GM18951 (cell line): ENCODE data around the gene KLC1.

Experiments used
- POLR2A ChIP-seq: IDR thresholded peaks from 4 replicates; pipeline ENCODE4 v1.6.1; 2011; ENCODE audit warnings: mild to moderate bottlenecking; ENCODE audit not compliant: insufficient read length, insufficient read depth; ENCODE audit errors: extremely low read depth
- in situ Hi-C: fragments of 300-500 bp; cut with MboI; formaldehyde crosslinking; loops from one replicate; pipeline ENCODE4 v1.12.0; 2022; ENCODE audit warnings: low sequenced_read_pairs, mixed read lengths, inconsistent platforms; ENCODE audit not compliant: unreplicated experiment

KLC1 gene

GRCh38 chr14:103721334-103722120 is 92.5 kb downstream of the KLC1 start:
- no peak for TF ChIP-seq POLR2A
- in situ Hi-C loops = no loop called here

- in situ Hi-C loops = no loop called here
- no peak for TF ChIP-seq POLR2A
Observed at GRCh38 chr14:103723748-103724081, 94.7 kb downstream of the KLC1 start.

GRCh38 chr14:103724116-103724515 is 95.1 kb downstream of the KLC1 start:
- no peak for TF ChIP-seq POLR2A
- in situ Hi-C loops = no loop called here

- no peak for TF ChIP-seq POLR2A
- in situ Hi-C loops = no loop called here
Observed at GRCh38 chr14:103725001-103725682, 96.1 kb downstream of the KLC1 start.

- no peak for TF ChIP-seq POLR2A
- in situ Hi-C loops = no loop called here
Observed at GRCh38 chr14:103725739-103726395, 96.9 kb downstream of the KLC1 start.

- in situ Hi-C loops = no loop called here
- TF ChIP-seq POLR2A = no peak
Observed at GRCh38 chr14:103726474-103726873, 97.5 kb downstream of the KLC1 start.

- in situ Hi-C loops = no loop called here
- TF ChIP-seq POLR2A = no peak
Observed at GRCh38 chr14:103727313-103727980, 98.4 kb downstream of the KLC1 start.

GRCh38 chr14:103728141-103728540 is 99.1 kb downstream of the KLC1 start:
- TF ChIP-seq POLR2A = no peak
- in situ Hi-C loops = no loop called here

GRCh38 chr14:103728721-103729120 is 99.7 kb downstream of the KLC1 start:
- in situ Hi-C loops = no loop called here
- TF ChIP-seq POLR2A = no peak

- in situ Hi-C loops = no loop called here
- TF ChIP-seq POLR2A = no peak
Observed at GRCh38 chr14:103729496-103730448, 100.8 kb downstream of the KLC1 start.

GRCh38 chr14:103730490-103731035 is 101.6 kb downstream of the KLC1 start:
- in situ Hi-C loops = no loop called here
- TF ChIP-seq POLR2A = no peak

GRCh38 chr14:103731481-103731880 is 102.5 kb downstream of the KLC1 start:
- TF ChIP-seq POLR2A = no peak
- in situ Hi-C loops = no loop called here
